Naive thymus-derived CD4-positive, alpha-beta T cell (primary cell): Measurements from ENCODE around the gene KAZALD1. TPM values are rescaled to one million over a fixed set of nuclear protein-coding genes. Genes with fewer than 3 reads are reported as not detected.

Source experiments
- ATAC-seq: fragments of 150-1000 bp; cut with Tn5 transposase; 2 replicates; pipeline ENCODE4 v1.10.0; 2021; ENCODE audit warnings: mild to moderate bottlenecking, moderate library complexity
- CTCF ChIA-PET: fragments of 350-600 bp; sonication (Branson Sonifier 250); formaldehyde crosslinking; loops from one replicate; lab custom pipeline; 2021; ENCODE audit warnings: antibody characterized with exemption; lab: Charles Lee
- POLR2A ChIA-PET: fragments of 350-600 bp; sonication (Branson Sonifier 250); formaldehyde crosslinking; loops from one replicate; lab custom pipeline; 2021; ENCODE audit warnings: antibody characterized with exemption, inconsistent platforms; lab: Charles Lee
- DNase-seq, 9 donors: peaks; one replicate each; pipeline versions ENCODE4 v3.0.0 to v3.0.0-alpha.2; 2020 to 2022; ENCODE audit warnings: mixed read lengths in 1 of 9
- H3K27ac ChIP-seq: one replicate; pipeline ENCODE4 v1.7.0; 2013; ENCODE audit warnings: mild to moderate bottlenecking, low read depth, low read length, moderate library complexity
- H3K27me3 ChIP-seq, 2 donors: one replicate each; pipeline ENCODE4 v1.7.0; 2013; ENCODE audit warnings: low read length in 2 of 2, mild to moderate bottlenecking in 2 of 2, moderate library complexity in 2 of 2; ENCODE audit not compliant: control insufficient read depth in 2 of 2, insufficient read depth in 2 of 2
- H3K36me3 ChIP-seq, 3 experiments: 1 replicate in 2 of 3; 2 replicates in 1 of 3; pipeline ENCODE4 v1.7.0; 2013; ENCODE audit warnings: low read length in 3 of 3, mild to moderate bottlenecking in 3 of 3, moderate library complexity in 1 of 3; ENCODE audit not compliant: insufficient read depth in 3 of 3, control insufficient read depth in 2 of 3
- H3K4me1 ChIP-seq, 2 donors: one replicate each; pipeline ENCODE4 v1.7.0; 2013; ENCODE audit warnings: low read length in 2 of 2, mild to moderate bottlenecking in 2 of 2, moderate library complexity in 1 of 2; ENCODE audit not compliant: control insufficient read depth in 2 of 2, insufficient read depth in 2 of 2
- H3K4me3 ChIP-seq: 2 replicates; pipeline ENCODE4 v1.7.0; 2013; ENCODE audit warnings: mild to moderate bottlenecking, low read length
- H3K9me3 ChIP-seq, 3 experiments: 1 replicate in 2 of 3; 2 replicates in 1 of 3; pipeline ENCODE4 v1.7.0; 2013; ENCODE audit warnings: low read length in 3 of 3; ENCODE audit not compliant: control insufficient read depth in 2 of 3
- H3K27ac Mint-ChIP-seq, 9 donors: one replicate each; pipeline ENCODE4 v1.8.0; 2020 to 2022; ENCODE audit warnings: mixed read lengths in 9 of 9, mild to moderate bottlenecking in 8 of 9, moderate library complexity in 5 of 9, inconsistent platforms in 2 of 9
- H3K27me3 Mint-ChIP-seq, 5 donors: one replicate each; pipeline ENCODE4 v1.8.0; 2021 to 2022; ENCODE audit warnings: mixed read lengths in 5 of 5, mild to moderate bottlenecking in 1 of 5
- H3K36me3 Mint-ChIP-seq, 5 donors: one replicate each; pipeline ENCODE4 v1.8.0; 2020 to 2022; ENCODE audit warnings: mixed read lengths in 5 of 5, mild to moderate bottlenecking in 3 of 5, inconsistent platforms in 1 of 5
- H3K4me1 Mint-ChIP-seq, 7 donors: one replicate each; pipeline ENCODE4 v1.8.0; 2020 to 2022; ENCODE audit warnings: mixed read lengths in 7 of 7, mild to moderate bottlenecking in 3 of 7, inconsistent platforms in 1 of 7
- H3K4me3 Mint-ChIP-seq, 10 donors: one replicate each; pipeline ENCODE4 v1.8.0; 2020 to 2022; ENCODE audit warnings: mild to moderate bottlenecking in 10 of 10, mixed read lengths in 10 of 10, moderate library complexity in 6 of 10, inconsistent platforms in 2 of 10
- H3K9me3 Mint-ChIP-seq, 11 donors: one replicate each; pipeline ENCODE4 v1.8.0; 2020 to 2022; ENCODE audit warnings: mixed read lengths in 11 of 11, mild to moderate bottlenecking in 4 of 11, inconsistent platforms in 1 of 11, moderate library complexity in 1 of 11
- intact Hi-C, 2 donors: fragments of 100-400 bp; cut with micrococcal nuclease; formaldehyde crosslinking; loops; one replicate each; pipeline ENCODE4 v1.15.1; 2023
- polyA plus RNA-seq, 2 donors: library from polyadenylated mRNA; unstranded; fragments of 300-500 nt; fragmentation: Illumina TruSeq; gene quantifications; one replicate each; pipeline ENCODE4 v1.2.3, GENCODE V29; 2021
- total RNA-seq, 6 experiments: library from RNA in 5 of 6; stranded (reverse) in 5 of 6; gene quantifications; 1 replicate in 5 of 6; 2 replicates in 1 of 6; pipeline ENCODE4 v1.2.3 and lab custom pipeline; 2021 to 2026

KAZALD1 gene
- total and polyA plus RNA-seq, 7 experiments from 2014 or later, result 0.22 to 1.5 (median 0.29) TPM; not detected in 4

DNA sequence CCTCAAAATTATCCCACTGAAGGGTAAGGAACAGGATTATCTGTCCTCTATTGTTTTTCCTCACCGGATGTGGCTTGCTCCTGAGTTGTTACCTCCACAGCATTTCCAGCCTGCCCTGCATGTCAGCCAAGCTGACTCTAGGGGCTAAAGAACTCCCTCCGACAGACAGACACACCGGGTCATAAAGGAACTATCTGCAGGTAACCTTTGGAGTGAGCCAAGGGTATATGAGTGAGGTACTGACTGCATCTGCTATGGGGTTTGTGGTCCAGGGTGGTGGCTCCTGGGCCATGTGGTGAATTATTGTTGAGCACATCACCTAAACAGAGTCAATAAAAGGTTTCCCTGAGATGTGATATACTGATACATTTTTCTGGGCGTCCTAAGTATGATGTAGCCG, 6.9 kb upstream of the KAZALD1 start:
- Histone ChIP-seq H3K4me1 (peaks cover 5 to 7% of the 10 kb centered on the region in 2 donors), H3K9me3 (no peaks in the 10 kb centered on the region), H3K36me3 (no peaks in the 10 kb centered on the region), H3K27ac (no peak overlapping the region), H3K27me3 (peaks cover 0 to 8% of the 10 kb centered on the region in 2 donors), H3K4me3 (no peak overlapping the region)
- no peak overlapping the region for H3K4me3 Mint-ChIP-seq
- ChIA-PET POLR2A (no interaction called here), CTCF (interaction anchor here (1.0 to 9.2 kb wide), 4 partner anchors 10 to 40 kb away, joined by 3 to 100 read pairs (median 4); no protein-coding TSS in a partner anchor)
- H3K27ac Mint-ChIP-seq, result no peak overlapping the region
- no peaks in the 10 kb centered on the region for H3K9me3 Mint-ChIP-seq
- ATAC-seq (no peak), DNase-seq (no peak)
- H3K36me3 Mint-ChIP-seq, result peaks cover 0 to 6% (median 0%) of the 10 kb centered on the region in 5 donors
- H3K4me1 Mint-ChIP-seq, result peaks cover 6 to 47% (median 10%) of the 10 kb centered on the region in 7 donors
- H3K27me3 Mint-ChIP-seq, result peaks cover 9 to 11% (median 10%) of the 10 kb centered on the region in 5 donors
- intact Hi-C loops, result no loop called here

DNA sequence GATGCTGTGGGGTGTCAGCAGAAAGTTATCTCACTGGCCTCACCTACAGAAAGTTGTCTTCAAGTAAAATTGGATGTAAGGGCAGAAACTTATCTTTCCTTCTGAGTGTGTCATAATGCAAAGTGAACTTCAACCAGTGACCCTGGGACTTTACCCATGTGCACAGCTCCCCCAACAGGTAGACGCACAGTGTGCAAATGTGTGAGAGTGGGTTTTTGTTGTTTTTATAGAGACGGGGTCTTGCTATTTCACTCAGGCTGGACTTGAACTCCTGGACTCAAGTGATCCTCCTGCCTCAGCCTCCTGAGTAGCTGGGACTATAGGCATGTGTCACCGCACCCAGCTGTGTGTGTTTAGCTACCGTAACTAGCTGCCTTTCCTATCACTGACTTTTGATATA, 6.4 kb upstream of the KAZALD1 start:
- H3K9me3 ChIP-seq, result no peaks in the 10 kb centered on the region
- H3K9me3 Mint-ChIP-seq, result no peaks in the 10 kb centered on the region
- peaks cover 0 to 6% of the 10 kb centered on the region in 2 donors for H3K27me3 ChIP-seq
- DNase-seq (no peak), ATAC-seq (no peak)
- no peak overlapping the region for H3K4me3 Mint-ChIP-seq
- H3K4me1 Mint-ChIP-seq, result peaks cover 9 to 45% (median 10%) of the 10 kb centered on the region in 7 donors
- H3K27me3 Mint-ChIP-seq, result peaks cover 5 to 8% (median 8%) of the 10 kb centered on the region in 5 donors
- H3K27ac ChIP-seq, result no peak overlapping the region
- H3K4me3 ChIP-seq, result no peak overlapping the region
- H3K27ac Mint-ChIP-seq, result no peak overlapping the region
- intact Hi-C loops, result no loop called here
- H3K36me3 ChIP-seq, result peaks cover 0 to under 1% (median 0%) of the 10 kb centered on the region in 3 experiments
- H3K4me1 ChIP-seq, result peaks cover 3 to 4% of the 10 kb centered on the region in 2 donors
- H3K36me3 Mint-ChIP-seq, result peaks cover 0 to 6% (median 0%) of the 10 kb centered on the region in 5 donors
- CTCF ChIA-PET, result interaction anchor here (1.0 to 9.2 kb wide), 4 partner anchors 9 to 40 kb away, joined by 3 to 100 read pairs (median 4); no protein-coding TSS in a partner anchor
- POLR2A ChIA-PET, result no interaction called here

DNA sequence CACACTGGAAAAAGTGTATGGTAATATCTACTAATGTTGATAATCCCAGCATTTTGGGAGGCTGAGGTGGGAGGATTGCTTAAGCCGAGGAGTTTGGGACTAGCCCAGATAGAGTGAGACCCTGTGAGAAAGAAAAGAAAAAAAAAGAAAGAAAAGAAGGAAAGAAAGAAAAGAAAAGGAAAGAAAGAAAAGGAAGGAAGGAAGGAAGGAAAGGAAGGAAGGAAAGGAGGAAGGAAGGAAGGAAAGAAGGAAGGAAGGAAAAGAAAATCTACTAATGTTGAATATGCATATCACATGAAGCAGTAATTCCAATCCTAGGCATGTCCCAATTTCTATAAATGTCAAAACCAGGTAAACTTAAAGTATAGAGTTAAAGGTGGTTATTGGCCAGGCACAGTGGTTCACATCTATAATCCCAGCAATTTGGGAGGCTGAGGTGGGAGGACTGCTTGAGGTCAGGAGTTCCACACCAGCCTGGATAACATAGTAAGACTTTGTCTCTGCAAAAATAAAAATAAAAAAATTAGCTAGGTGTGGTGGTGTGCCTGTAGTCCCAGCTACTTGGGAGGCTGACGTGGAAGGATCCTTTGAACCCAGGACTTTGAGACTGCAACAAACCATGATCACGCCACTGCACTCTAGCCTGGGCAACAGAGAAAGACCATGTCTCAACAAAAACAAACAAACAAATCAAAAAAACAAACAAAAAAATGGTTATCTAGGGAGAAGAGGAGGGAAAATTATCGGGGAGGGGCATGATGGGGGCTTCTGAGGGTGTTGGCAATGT, 5.2 kb upstream of the KAZALD1 start:
- H3K36me3 ChIP-seq, result peaks cover 0 to 5% (median 0%) of the 10 kb centered on the region in 3 experiments
- Mint-ChIP-seq H3K27me3 (no peaks in the 10 kb centered on the region), H3K4me3 (no peak overlapping the region), H3K36me3 (peaks cover 0 to 6% (median 0%) of the 10 kb centered on the region in 5 donors), H3K9me3 (no peaks in the 10 kb centered on the region), H3K27ac (no peak overlapping the region), H3K4me1 (peaks cover 4 to 47% (median 11%) of the 10 kb centered on the region in 7 donors)
- H3K9me3 ChIP-seq, result no peaks in the 10 kb centered on the region
- H3K27ac ChIP-seq, result no peak overlapping the region
- ATAC-seq, result no peak
- no peak for DNase-seq
- H3K4me1 ChIP-seq, result peaks cover 3% of the 10 kb centered on the region in 2 donors
- ChIA-PET POLR2A (no interaction called here), CTCF (interaction anchor here (2.8 to 9.2 kb wide), 3 partner anchors 12 to 85 kb away, joined by 16 to 100 read pairs (median 18); no protein-coding TSS in a partner anchor)
- intact Hi-C loops, result no loop called here
- no peak overlapping the region for H3K4me3 ChIP-seq
- no peaks in the 10 kb centered on the region for H3K27me3 ChIP-seq

DNA sequence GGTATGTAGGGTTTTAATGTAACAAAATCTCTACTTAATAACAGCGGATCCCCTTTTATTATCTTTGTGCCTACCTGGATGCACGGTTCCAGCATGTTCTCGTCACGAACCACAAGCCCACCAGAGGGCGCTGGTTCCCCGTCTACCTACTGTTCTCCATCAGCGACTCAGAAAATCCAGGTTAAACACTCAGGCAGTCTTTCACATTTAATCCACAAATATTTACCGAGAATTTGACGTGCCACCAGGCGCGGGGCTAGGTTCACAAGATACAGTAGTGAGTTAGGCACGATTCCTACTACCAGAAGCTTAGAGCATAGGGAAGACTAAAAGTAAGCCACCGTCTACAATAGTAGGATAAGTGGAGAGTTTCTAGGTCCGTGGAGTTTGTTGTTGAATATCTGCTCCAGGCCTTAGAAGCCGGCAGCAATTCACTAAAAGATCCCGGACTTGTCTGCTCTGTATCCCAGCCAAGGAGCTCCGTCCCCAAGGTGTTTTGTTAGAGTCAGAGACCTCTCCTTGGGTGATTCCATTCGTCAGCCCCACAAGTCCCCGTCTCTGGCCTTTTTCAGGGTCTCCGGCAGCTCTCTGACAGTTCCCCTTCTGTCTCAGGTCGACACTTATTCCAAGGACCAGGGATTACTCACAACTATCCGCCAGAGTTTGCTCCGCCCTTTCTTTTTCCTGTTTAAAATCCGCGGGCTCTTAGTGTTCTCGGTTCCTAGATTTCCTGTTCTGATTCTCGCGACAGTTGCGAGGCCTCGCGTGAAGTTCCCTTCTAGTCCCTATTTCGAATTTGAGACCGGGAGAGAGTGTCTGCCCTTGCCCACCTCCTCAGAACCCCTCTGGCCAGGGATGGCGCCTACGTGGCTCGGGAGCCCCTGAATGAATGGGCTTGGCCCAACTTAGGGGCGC, 1.5 kb upstream of the KAZALD1 start:
- Mint-ChIP-seq H3K27ac (peak overlapping the region; percentile 86 to 98 (median 93)), H3K36me3 (peaks cover 0 to 6% (median 0%) of the 10 kb centered on the region in 5 donors), H3K4me1 (peaks cover 16 to 61% (median 31%) of the 10 kb centered on the region in 7 donors), H3K27me3 (peaks cover 15 to 23% (median 18%) of the 10 kb centered on the region in 5 donors), H3K9me3 (no peaks in the 10 kb centered on the region), H3K4me3 (peak overlapping the region; percentile 90 to 99 (median 96))
- no peaks in the 10 kb centered on the region for H3K9me3 ChIP-seq
- peaks cover 0 to 5% (median 0%) of the 10 kb centered on the region in 3 experiments for H3K36me3 ChIP-seq
- peak; percentile 70 to 97 (median 94) for DNase-seq
- ChIA-PET CTCF (interaction anchor here (0.8 to 9.2 kb wide), 8 partner anchors 9 to 82 kb away, joined by 3 to 100 read pairs (median 4); no protein-coding TSS in a partner anchor), POLR2A (interaction anchor here (1.0 to 2.7 kb wide), 3 partner anchors 11 to 28 kb away, joined by 3 to 15 read pairs (median 10); no protein-coding TSS in a partner anchor)
- intact Hi-C loops, result loop anchor here (1.0 to 5.0 kb wide), 17 partner anchors 8 to 1857 kb away; partner anchors contain the start of genes BORCS7 (in 1 of the 2), CNNM2 (in 1 of the 2), HIF1AN (in 1 of the 2) and LZTS2 (in 1 of the 2)
- H3K4me1 ChIP-seq, result peaks cover 12 to 21% of the 10 kb centered on the region in 2 donors
- H3K4me3 ChIP-seq, result peak overlapping the region; percentile 96
- H3K27ac ChIP-seq, result peak overlapping the region; percentile 96
- ATAC-seq, result peak; percentile 82
- H3K27me3 ChIP-seq, result peaks cover 5 to 18% of the 10 kb centered on the region in 2 donors

DNA sequence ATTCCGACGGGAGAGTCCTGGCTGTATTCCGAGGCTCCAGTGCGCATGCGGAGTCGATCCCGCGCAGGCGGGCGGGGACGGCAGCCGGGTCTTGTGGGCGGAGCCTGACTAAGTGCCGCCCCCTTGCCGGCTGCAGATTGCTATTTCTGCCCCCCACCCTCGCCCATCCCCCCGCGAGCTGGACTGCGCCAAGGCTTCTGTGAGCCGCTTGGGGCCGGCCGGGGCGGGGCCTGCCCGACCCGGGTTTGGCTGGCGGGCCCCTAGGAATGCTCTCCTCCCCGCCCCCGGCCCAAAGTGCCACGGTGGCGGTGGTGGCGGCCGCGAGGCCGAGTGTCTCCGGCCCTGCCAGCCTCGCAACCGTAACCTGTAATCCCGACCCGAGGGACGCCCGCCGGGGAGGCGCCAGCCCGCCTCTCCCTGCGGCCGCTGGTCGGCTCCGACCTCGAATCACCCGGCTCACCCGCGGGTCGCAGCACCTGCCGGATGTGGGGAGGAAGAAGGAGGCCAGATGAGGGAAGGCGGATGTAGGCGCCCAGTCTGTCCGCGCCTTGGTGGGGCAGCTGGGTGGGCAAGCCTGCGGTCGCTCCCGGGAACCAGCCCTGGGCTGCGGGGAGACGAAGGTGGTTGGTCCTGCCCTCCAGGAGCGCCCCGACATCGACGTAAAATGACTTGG, 702 bp upstream of the KAZALD1 start:
- ChIA-PET POLR2A (interaction anchor here (1.0 to 2.7 kb wide), 4 partner anchors 10 to 29 kb away, joined by 3 to 15 read pairs (median 6); no protein-coding TSS in a partner anchor), CTCF (interaction anchor here (0.9 to 9.2 kb wide), 9 partner anchors 9 to 81 kb away, joined by 3 to 100 read pairs (median 3); no protein-coding TSS in a partner anchor)
- Histone ChIP-seq H3K4me3 (peak overlapping the region; percentile 96), H3K9me3 (no peaks in the 10 kb centered on the region), H3K27me3 (peaks cover 8 to 20% of the 10 kb centered on the region in 2 donors), H3K4me1 (peaks cover 12 to 24% of the 10 kb centered on the region in 2 donors), H3K36me3 (peaks cover 0 to 5% (median 0%) of the 10 kb centered on the region in 3 experiments), H3K27ac (peak overlapping the region; percentile 96)
- peaks cover 0 to 6% (median 0%) of the 10 kb centered on the region in 5 donors for H3K36me3 Mint-ChIP-seq
- H3K9me3 Mint-ChIP-seq, result no peaks in the 10 kb centered on the region
- H3K4me1 Mint-ChIP-seq, result peaks cover 17 to 65% (median 31%) of the 10 kb centered on the region in 7 donors
- intact Hi-C loops, result loop anchor here (1.0 to 5.0 kb wide), 18 partner anchors 7 to 1856 kb away; partner anchors contain the start of genes BORCS7 (in 1 of the 2), CNNM2 (in 1 of the 2), HIF1AN (in 1 of the 2) and LZTS2 (in 1 of the 2)
- H3K4me3 Mint-ChIP-seq, result peak overlapping the region; percentile 90 to 99 (median 96)
- DNase-seq (peak in 4 of 9 donors; percentile 42 to 95 (median 87)), ATAC-seq (peak; percentile 84)
- H3K27ac Mint-ChIP-seq, result peak overlapping the region; percentile 86 to 98 (median 93)
- peaks cover 23 to 31% (median 26%) of the 10 kb centered on the region in 5 donors for H3K27me3 Mint-ChIP-seq
